Caco-2 (cell line): ENCODE measurements around the gene SCTR. TPM values are rescaled to one million over a fixed set of nuclear protein-coding genes. Genes with fewer than 3 reads are reported as not detected.

ENCODE experiments used
- BruUV-seq: library from RNA; stranded (reverse); fragments of 400-500 nt; replicated peaks from 2 replicates; lab custom pipeline; 2021; lab: Mats Ljungman, UMichigan
- CTCF ChIA-PET: fragments of 300-600 bp; sonication (Branson Sonifier 250); formaldehyde crosslinking; loops from one replicate; lab custom pipeline; 2022; ENCODE audit warnings: antibody characterized with exemption; lab: Charles Lee
- POLR2A ChIA-PET: fragments of 300-600 bp; sonication (Branson Sonifier 250); formaldehyde crosslinking; loops from one replicate; lab custom pipeline; 2022; ENCODE audit warnings: antibody characterized with exemption; lab: Charles Lee
- DNase-seq, 2 experiments: peaks; one replicate each; pipeline versions ENCODE4 v3.0.0 to v3.0.0-alpha.2; 2020 to 2022
- H3K27me3 ChIP-seq: replicated peaks from 2 replicates; pipeline ENCODE4 v1.6.0; 2011; ENCODE audit warnings: low read length; ENCODE audit not compliant: control insufficient read depth, insufficient read depth
- H3K36me3 ChIP-seq: 2 replicates; pipeline ENCODE4 v1.5.1; 2011; ENCODE audit warnings: low read length; ENCODE audit not compliant: control insufficient read depth, insufficient read depth
- H3K4me1 ChIP-seq: fragments of 250-450 bp; sonication (Bioruptor Pico); 2 replicates; pipeline ENCODE4 v1.5.1; 2020; ENCODE audit warnings: mild to moderate bottlenecking
- H3K4me3 ChIP-seq: 2 replicates; pipeline ENCODE4 v1.5.1; 2011; ENCODE audit warnings: low read depth, mild to moderate bottlenecking, control low read depth, low read length
- H3K9me3 ChIP-seq: fragments of 250-450 bp; sonication (Bioruptor Pico); 2 replicates; pipeline ENCODE4 v1.5.1; 2020; ENCODE audit warnings: mild to moderate bottlenecking, moderate library complexity
- H3K27ac Mint-ChIP-seq: one replicate; pipeline ENCODE4 v1.8.0; 2022; ENCODE audit warnings: mixed read lengths; ENCODE audit not compliant: unreplicated experiment
- H3K27me3 Mint-ChIP-seq: one replicate; pipeline ENCODE4 v1.8.0; 2022; ENCODE audit warnings: mixed read lengths; ENCODE audit not compliant: insufficient read depth, unreplicated experiment
- H3K36me3 Mint-ChIP-seq: one replicate; pipeline ENCODE4 v1.8.0; 2022; ENCODE audit warnings: mild to moderate bottlenecking, mixed read lengths; ENCODE audit not compliant: insufficient read depth, unreplicated experiment
- H3K4me1 Mint-ChIP-seq: one replicate; pipeline ENCODE4 v1.8.0; 2022; ENCODE audit warnings: low read depth, mixed read lengths; ENCODE audit not compliant: unreplicated experiment
- H3K4me3 Mint-ChIP-seq: one replicate; pipeline ENCODE4 v1.8.0; 2022; ENCODE audit warnings: mild to moderate bottlenecking, moderate library complexity, mixed read lengths; ENCODE audit not compliant: unreplicated experiment
- H3K9me3 Mint-ChIP-seq: one replicate; pipeline ENCODE4 v1.8.0; 2022; ENCODE audit warnings: mixed read lengths; ENCODE audit not compliant: unreplicated experiment
- CTCF ChIP-seq, 2 experiments: fragments of 200-600 bp in 1 of 2; IDR thresholded peaks; 1 replicate in 1 of 2; 2 replicates in 1 of 2; pipeline versions ENCODE4 v1.5.1 to v1.8.0; 2011 to 2022; ENCODE audit warnings: antibody characterized with exemption in 1 of 2, control low read depth in 1 of 2, inconsistent platforms in 1 of 2, low read depth in 1 of 2, low read length in 1 of 2, mild to moderate bottlenecking in 1 of 2, moderate library complexity in 1 of 2; ENCODE audit not compliant: insufficient read depth in 1 of 2, severe bottlenecking in 1 of 2, unreplicated experiment in 1 of 2
- intact Hi-C: fragments of 100-400 bp; cut with micrococcal nuclease; formaldehyde crosslinking; loops from one replicate; pipeline ENCODE4 v1.10.0; 2022; ENCODE audit not compliant: unreplicated experiment
- total RNA-seq: library from RNA; stranded (reverse); gene quantifications from 2 replicates; pipeline ENCODE4 v1.2.3, GENCODE V29; 2022

SCTR gene
- total RNA-seq, 1 experiment from 2014 or later = not detected

DNA sequence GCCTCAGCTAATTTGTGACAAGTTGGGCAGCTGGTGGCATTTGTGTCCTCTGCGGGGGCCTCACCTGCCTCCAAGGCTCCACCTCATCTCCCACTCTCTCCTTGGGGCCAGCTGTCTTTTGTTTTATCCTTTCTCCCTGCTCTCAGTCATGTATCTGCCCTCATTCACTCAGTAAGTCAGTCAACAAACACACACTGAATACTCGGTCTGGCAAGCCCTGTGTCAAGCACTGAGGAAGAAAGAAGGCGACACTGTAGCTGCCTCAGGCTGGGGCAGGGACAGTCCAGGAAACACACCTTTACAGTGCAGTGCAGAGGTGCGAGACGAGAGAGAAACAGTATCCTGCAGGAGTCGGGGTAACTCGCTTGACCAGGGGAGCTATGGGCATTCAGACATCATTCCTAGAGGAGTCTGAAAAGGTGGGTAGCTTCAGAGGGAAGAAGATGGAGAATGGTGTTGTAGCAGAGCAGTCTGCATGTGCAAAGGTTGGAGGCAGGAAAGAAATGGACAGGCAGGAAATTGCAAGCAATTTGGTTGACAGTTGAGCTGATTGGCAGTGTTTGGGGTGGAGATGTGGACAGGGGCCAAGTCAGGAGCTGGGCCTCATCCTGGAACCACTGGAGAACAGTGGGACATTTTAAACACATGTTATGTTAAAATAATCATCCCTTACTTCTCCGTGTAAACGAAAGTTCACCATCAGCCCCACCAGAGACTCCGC is 34.9 kb downstream of the SCTR start:
- TF ChIP-seq CTCF (IDR thresholded peaks at IDR 0.05; ENCODE audit: insufficient read depth in 1 of 2, low read depth in 1 of 2, low read length in 1 of 2, severe bottlenecking in 1 of 2, unreplicated experiment in 1 of 2) = no peak
- H3K9me3 ChIP-seq = no peaks in the 10 kb centered on the region
- no peak overlapping the region for H3K4me3 Mint-ChIP-seq
- H3K4me3 ChIP-seq = no peak overlapping the region
- no peaks in the 10 kb centered on the region for H3K27me3 Mint-ChIP-seq
- POLR2A ChIA-PET = no interaction called here
- H3K4me1 Mint-ChIP-seq = peaks cover 70% of the 10 kb centered on the region
- no peaks in the 10 kb centered on the region for H3K27me3 ChIP-seq
- CTCF ChIA-PET = interaction anchor here (1.8 kb wide), 1 partner anchor 13 kb away, joined by 9 read pairs; no protein-coding TSS in a partner anchor
- no peaks in the 10 kb centered on the region for H3K9me3 Mint-ChIP-seq
- peaks cover 72% of the 10 kb centered on the region for H3K4me1 ChIP-seq
- BruUV-seq = no TSS peak
- intact Hi-C loops = loop anchor here (5.0 kb wide), 1 partner anchor 62 kb away; no protein-coding TSS in a partner anchor
- DNase-seq = no peak
- peak overlapping the region; percentile 80 for H3K27ac Mint-ChIP-seq
- H3K36me3 ChIP-seq = no peaks in the 10 kb centered on the region
- H3K36me3 Mint-ChIP-seq = peaks cover 19% of the 10 kb centered on the region

- Histone ChIP-seq H3K36me3 (no peaks in the 10 kb centered on the region), H3K9me3 (no peaks in the 10 kb centered on the region), H3K4me1 (peaks cover 72% of the 10 kb centered on the region), H3K4me3 (no peak overlapping the region), H3K27me3 (no peaks in the 10 kb centered on the region)
- Mint-ChIP-seq H3K4me3 (peak overlapping the region; percentile 43), H3K27me3 (no peaks in the 10 kb centered on the region), H3K36me3 (peaks cover 19% of the 10 kb centered on the region), H3K9me3 (no peaks in the 10 kb centered on the region), H3K27ac (peak overlapping the region; percentile 80), H3K4me1 (peaks cover 70% of the 10 kb centered on the region)
- POLR2A ChIA-PET = interaction anchor here (0.5 to 1.0 kb wide), 3 partner anchors 7 to 154 kb away, joined by 5 to 6 read pairs (median 6); partner anchors contain the start of gene TMEM37
- CTCF ChIA-PET = interaction anchor here (1.0 to 1.7 kb wide), 3 partner anchors 7 to 33 kb away, joined by 3 to 13 read pairs (median 8); no protein-coding TSS in a partner anchor
- DNase-seq = no peak
- intact Hi-C loops = loop anchor here (5.0 kb wide), 1 partner anchor 61 kb away; no protein-coding TSS in a partner anchor
- BruUV-seq = TSS peak; percentile 77
- TF ChIP-seq CTCF (IDR thresholded peaks at IDR 0.05; ENCODE audit: insufficient read depth in 1 of 2, low read depth in 1 of 2, low read length in 1 of 2, severe bottlenecking in 1 of 2, unreplicated experiment in 1 of 2) = no peak
Observed at GRCh38 chr2:119488245-119489214, 35.8 kb downstream of the SCTR start.
